Esophagus mucosa (tissue), 1 donor: Measurements from ENCODE around the gene NR1I3. TPM values are rescaled to one million over a fixed set of nuclear protein-coding genes. Genes with fewer than 3 reads are reported as not detected.

Source experiments
- ATAC-seq: fragments of 200-7000 bp; cut with Tn5 transposase; one replicate; pipeline ENCODE4 v1.9.1; 2020
- total RNA-seq: library from RNA; stranded (reverse); gene quantifications from one replicate; pipeline ENCODE4 v1.2.4, GENCODE V29; 2023
- donor health status: DM: yes; HTN: yes; CAD: no.

NR1I3 gene
- total RNA-seq, 1 donor from 2014 or later = not detected

DNA sequence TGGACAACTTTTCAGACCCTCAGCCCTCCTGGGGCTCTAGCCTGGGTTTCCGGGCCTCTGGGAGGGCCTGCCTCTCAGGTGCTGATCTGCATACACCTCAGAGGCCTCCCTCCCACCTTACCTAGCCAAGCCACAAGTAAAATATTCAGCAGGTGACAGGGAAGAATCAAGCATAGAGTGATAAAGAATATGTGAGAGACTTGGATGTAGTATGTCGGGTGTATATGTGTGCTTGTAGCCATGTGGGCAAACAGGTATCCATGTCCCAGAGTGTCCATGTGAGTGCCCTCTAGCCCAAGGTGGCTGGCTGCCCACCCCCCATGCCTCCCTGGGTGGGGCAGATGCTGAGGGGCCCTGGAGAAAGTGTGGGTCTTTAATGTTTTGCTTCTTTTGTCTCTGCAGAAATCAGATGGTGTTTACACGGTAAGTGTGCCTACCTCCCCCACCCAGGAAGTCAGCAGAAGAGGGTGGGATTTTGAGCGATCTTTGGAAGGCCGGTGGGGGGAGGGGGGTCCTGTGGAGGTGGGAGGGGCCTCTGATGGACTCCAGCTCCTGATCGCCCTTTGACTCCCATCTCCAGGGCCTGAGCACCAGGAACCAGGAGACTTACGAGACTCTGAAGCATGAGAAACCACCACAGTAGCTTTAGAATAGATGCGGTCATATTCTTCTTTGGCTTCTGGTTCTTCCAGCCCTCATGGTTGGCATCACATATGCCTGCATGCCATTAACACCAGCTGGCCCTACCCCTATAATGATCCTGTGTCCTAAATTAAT, 19.5 kb downstream of the NR1I3 start:
- no peak for ATAC-seq

DNA sequence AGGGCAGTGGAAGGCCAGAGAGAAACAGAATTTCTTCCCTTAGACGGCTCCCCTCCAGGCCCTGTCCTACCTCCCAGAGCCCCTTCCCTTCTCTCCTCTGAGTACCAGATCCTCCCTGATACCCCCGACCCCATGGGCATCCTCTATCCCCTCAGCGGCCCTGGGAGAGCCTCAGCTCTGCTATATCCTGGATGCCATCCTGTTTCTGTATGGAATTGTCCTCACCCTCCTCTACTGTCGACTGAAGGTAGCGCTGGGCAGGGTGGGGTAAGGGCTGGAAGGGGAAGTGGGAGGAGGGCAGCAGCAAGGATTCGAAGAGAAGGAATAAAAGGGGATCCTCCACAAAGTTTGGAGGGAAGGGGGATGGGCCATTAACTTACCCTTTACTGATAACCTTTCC, 20.2 kb downstream of the NR1I3 start:
- ATAC-seq = peak; percentile 12

DNA sequence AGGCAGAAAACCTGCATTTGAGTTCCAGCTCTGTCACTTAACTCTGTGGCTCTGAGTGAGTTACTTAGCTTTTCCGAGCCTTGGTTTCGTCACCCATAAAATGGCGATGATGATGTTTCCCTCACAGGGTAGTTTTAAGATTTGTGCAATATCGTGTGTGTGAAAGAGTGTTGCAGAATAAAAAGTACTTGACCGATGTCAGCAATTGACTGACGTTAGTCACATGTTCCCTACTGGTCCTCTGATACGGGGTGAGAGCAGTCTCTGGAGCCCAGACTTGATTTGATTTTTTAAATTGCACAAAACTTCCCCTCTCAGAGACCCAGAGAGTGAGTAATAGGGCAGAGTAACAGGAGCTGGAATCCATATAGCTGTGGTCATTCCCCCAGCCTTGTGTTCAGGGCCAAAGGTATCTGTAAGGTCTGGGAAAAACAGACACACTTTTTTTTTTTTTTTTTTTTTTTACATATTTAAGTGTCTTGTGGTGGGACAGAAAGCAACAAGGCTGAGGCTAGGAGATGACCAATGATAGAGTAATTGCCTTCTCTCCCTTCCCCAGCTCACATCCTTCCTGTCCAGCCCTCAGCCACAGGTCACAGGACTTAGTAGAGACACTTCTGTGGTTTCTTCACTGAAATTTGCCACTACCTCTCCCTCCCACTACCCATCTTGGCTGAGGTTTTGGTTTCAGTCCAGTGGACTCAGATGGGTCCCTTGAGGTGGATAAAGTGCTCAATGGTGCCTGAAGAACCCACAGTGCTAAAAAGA, 20.9 kb downstream of the NR1I3 start:
- peak; percentile 16 for ATAC-seq

DNA sequence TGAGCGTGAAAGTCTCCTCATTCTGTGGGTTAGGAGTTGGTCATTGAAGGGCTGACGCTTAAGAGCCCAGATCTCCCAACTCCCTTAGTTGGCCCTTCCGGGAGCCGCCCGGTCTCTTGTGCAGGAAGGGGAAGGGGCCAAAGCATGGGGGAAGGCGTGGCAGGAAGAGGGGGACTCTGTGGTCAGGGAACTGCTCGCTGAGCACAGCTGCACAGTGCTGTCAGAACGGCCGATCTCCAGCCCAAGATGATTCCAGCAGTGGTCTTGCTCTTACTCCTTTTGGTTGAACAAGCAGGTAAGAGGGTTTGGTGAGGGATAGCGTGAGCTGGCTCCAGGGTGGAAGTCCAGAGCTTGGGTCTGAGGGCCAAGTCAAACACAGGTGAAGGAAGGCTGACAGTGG, 22.9 kb downstream of the NR1I3 start, which contains the start of gene FCER1G:
Gene FCER1G (plus strand): TSS at position 220 of the 400 bp plus-strand sequence. CDS start 27 bp downstream, at position 247.
- no peak for ATAC-seq

DNA sequence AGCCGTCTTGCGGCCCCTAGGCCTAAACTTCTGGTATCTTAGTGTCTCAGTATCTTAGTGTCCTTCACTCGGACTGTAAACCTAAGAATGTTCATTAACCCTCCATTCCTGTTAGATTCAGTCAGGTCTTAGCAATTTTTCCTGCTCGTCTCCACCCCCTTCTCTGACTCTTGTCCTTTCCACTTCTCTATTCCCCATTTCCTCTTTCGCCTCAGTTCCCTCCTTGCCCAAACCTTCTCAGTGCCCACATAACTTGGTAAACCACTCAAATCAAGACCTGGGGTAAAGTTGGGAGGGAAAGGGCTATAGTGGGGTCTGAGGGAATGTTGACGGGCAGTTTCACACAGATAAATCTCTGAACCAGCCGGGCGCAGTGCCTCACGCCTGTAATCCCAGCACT, 23.6 kb downstream of the NR1I3 start:
- no peak for ATAC-seq

DNA sequence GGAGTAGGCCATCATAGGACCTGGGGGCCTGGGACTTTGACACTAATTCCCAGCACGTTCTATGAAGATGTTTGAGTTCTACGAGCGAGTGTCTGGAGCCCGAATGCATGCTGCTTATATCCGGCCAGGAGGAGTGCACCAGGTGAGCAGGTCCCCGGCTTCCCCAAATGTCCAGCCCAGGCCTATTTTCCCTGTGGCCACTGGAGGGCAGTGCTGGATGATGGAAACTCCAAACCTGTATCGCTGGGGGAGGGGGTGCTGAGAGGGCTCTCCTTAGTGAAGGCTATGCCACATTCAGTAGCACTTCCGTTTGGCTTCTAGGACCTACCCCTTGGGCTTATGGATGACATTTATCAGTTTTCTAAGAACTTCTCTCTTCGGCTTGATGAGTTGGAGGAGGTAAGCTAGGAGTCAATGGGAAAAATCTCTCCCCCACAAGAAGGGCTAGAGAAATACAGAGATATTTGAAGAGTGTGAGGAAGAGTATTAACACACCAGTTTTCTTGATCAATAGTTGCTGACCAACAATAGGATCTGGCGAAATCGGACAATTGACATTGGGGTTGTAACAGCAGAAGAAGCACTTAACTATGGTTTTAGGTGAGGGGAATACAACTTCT, 28.1 kb downstream of the NR1I3 start:
- peak; percentile 82 for ATAC-seq

DNA sequence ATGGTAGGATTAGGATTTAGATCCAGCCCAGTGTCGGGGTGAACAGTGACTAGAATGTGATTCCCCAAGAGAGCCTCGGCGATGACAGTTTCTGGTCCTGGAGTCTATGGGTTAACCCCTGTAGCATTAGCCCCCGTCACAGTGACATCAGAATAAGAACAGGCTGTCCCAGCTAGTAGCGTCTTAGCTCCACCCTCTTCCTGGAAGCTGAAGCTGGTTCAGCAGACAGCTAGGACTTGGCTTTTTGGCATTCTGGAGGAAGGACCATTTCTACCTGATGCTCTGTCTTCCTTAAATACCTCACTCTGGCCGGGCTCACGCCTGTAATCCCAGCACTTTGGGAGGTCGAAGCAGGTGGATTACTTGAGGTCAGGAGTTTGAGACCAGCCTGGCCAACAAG, 30.8 kb downstream of the NR1I3 start:
- no peak for ATAC-seq

DNA sequence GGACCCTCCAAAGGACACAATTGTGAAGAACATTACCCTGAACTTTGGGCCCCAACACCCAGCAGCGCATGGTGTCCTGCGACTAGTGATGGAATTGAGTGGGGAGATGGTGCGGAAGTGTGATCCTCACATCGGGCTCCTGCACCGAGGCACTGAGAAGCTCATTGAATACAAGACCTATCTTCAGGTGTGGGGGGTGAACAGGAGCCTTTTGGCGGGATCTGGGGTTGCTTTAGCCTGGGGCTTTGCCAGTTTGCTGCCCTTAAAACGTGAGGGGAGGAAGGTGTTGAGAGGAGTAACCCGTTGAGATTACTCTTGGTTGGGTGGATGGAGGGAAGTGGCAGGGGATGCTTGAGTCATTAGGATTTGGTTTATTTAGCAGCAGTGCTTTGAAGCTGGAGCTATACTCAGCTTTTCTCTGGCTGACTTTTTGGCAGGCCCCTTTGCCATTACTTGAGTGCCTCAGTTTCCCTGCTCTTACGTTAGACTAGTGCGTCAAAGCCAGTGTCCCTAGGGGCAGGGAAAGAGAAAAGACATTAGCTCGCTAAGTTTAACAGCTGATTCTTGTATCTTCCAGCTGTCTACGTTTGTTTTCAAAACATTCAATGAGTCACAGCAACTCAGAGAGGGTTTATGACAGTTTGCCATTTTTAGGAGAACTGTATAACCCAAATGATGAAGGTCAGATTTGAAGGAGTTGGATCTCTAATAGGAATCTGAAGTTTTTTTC, 31.4 kb downstream of the NR1I3 start:
- no peak for ATAC-seq

DNA sequence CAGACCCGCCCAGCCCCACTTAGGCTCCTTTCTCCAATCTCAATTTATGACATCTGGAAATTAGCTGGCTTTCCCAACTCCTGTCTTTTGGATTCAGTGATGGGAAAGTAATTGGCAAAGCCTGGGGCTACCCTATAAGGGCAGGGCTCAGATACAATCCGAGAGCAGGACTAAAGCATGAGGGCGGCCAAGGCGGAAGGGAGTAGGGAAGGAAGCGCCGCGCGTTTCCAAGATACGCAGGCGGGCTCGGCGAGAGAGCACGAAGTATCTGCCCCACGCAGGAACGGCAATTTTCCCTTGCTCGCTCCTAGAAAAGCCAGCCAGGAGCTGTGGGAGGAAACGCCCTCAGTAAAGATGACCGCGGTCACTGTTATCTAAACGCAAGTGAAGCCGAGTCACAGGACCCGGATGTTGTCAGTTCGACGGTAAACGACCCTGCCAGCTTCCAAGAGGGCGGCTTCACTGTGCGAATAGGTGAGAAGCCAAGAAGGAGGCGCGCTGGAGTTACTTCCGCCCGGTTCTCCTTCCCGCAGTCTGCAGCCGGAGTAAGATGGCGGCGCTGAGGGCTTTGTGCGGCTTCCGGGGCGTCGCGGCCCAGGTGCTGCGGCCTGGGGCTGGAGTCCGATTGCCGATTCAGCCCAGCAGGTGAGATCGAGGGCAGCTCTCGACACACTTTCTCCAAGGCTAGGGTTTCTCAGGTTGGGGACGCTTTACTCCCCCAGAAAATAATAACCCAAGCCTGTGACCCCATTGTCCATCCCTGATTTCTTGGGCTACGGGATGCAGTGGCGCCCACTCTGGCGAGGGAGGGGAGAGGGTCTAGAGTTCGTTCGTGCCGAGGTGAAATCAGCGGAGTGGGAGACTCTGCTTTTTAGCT, 35.9 kb downstream of the NR1I3 start, which contains the start of gene NDUFS2:
Gene NDUFS2 (plus strand): TSS at position 532 of the 877 bp plus-strand sequence. CDS start 19 bp downstream, at position 551.
- ATAC-seq = peak; percentile 93

DNA sequence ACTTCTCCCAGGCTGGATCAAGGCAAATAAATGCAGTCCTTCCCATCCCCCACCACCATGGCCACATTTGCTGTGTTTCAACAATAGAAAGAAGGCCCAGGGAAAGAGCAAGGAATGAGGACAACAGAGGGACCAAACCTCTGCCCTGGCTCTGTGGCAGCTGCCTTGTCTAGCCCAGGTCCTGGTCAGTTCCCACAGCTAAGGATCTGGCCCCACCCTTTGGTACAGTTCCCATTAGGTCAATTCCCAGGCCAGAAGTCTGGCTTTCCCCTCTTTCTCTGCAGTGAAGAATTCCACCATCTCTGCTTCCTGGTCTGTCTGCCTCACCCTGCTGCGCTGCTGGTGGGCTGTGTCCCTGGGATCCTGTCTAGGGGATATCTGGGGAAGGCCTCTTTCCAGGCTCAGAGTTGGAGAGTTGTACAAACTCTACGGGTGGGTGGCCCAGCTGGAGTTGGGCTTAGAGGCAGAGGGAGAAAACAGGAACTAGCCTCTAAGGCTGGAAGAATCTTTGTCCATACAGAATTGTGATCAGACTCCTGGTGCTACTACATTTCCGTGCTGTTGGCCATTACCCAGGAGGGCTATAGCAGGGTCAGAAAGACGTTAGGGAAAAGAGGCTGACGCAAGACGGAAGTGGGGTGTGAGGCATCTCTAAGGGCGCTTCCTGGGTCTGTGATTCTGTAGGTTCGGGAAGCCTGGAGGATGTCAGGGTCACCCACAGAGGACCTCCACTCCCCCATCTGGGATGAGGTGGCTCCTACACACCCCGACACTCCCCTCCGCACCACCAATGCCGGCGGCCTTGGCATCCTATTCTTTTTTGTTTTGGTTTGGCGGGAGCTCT, 36.8 kb downstream of the NR1I3 start:
- ATAC-seq = peak; percentile 27

DNA sequence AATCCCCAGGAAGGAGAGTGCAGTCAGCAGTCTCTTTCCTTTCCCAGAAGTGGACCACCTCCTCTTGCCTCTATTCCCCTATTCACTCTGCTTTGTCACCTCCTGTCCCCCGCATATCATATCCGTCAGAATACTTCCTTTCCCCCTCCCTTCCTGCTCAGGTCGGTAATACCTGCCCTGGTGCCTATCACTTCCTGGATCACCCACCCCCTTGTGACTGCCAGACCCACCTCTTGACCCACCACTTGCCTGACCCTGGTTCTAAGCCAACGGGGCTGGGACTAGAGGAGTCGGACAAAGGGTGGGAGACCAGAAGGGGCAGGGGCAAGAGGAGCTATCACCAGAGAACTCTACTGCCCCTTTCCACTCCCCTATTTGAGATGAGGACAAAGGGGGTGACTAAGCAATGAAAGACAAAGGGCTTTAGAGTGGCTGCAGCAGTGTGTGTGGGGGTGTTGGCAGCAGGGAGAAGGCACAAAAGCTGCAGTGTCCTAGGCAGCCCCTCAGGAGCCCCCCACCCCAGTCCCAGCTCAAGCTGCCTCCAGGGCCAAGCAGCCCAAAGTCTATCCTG, 37.5 kb downstream of the NR1I3 start:
- no peak for ATAC-seq

DNA sequence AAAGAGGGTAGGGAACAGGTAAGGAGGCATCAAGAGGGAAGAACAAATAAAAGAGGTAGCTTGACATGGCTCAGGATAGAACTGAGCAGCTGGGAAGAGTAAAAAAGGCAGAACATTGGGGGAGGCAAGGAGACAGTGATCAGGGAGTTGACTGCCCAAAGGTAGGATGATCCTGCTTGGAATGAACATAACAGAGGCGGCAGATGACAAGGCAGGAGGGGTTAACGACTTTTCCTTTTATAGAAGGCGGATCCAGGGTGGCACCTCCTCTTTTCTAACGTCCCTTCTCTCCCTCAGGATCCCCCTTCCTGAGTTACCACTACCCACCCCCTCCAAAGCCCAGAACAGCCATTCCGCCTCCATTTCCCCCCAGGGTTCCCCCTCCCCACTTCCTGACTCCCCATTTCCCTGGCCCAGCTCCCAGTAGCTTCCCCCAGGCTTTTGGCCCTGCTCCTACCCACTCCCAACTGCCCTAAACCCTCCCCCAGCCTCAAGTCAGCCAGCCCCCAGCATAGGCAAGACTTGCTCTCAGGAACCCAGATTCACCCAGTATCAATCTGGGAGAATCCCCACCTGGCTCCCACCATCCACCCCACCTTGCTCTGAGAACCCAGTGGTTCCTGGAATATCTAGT, 38.4 kb downstream of the NR1I3 start:
- ATAC-seq = no peak

DNA sequence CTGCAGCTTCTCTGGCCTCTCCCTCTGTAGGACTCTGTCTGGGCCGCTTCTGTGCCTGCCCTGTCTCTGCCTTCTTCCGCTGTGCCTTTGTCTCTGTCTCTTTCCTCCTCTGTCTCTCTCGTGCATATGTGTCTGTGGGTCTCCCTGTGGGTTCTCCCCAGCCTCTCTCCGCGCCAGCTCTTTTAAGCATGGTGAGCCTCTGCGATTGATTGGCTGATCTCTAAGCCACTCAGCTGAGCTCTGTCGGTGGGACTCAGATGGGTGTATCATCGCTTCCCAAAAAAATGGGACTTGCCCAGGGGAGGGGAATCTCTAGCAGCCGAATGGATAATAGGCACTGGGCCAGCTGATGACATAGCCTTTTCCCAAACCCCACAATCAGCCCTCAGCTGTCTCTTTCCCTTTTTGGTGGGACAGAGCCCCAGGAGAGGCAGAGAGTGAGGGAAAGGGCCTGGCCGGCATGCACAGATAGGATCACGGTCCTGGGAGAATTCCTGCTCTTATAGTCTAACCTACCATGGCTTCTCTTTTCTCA, 39.0 kb downstream of the NR1I3 start, which contains the start of gene ADAMTS4:
Gene ADAMTS4 (minus strand): TSS at position 158 of the 535 bp plus-strand sequence. CDS start 427 bp downstream, outside the sequence.
- ATAC-seq = no peak

DNA sequence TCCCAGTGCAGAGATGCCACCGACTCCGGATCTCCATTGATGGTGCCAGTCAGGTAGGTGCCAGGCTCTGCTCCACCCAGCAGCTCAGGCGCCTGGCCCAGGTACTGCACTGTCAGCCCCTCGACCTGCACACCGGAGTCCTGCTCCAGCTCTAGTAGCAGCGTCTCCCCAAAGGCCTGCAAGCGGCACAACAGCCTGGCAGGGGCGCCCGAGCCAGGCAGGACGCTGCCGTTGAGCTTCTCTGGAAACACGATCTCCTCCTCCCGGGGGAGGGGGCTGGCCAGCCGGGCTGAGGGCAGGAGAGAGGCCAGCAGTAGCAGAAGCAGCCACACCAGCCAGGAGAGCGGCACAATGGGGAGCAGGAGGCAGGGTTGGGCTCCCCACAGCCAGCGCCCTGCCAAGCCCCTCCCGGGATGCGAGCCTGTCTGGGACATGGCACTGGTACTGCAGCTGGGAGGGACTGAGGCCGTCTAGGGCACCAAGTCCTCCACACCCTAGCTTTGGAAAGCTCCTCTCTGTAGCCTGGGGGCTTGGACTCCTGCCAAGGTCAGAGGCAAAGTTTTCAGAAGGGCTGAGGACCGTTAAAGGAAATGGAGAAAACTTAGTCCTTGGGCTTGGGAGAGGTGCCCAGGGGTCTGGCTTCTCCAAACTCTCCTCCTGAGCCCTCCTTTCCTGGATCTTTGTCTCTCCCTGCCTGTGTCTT, 39.7 kb downstream of the NR1I3 start:
- ATAC-seq = peak; percentile 70

DNA sequence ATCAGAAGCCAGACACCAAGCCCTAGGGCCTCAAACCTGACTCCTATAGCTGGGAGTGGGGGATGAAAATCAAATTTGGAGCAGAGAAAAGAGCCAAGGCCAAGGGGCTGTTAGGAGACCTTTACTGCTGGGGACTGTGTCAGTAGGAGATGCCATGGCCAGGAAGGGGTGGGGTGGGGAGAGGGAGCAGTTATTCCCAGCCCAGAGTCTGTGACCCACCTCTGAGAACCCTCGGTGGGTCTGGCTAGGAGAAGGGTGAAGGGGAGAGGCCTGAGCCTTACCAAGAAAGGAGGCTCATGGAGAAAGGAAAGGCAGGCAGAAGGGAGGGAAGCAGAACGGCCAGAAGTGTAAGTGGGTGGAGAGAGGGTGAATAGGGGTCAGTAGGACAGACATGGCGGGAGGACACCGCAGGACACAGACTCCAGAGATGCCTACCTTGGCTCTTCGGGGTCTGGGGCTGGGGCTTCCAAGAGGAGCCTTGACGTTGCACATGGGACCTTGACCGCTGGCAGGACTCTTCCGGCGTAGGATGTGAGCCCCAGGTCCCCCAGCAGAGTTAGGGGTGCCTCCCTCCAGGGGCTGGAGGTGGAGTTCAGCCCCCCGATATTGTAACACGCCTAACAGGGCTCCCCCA, 40.3 kb downstream of the NR1I3 start:
- no peak for ATAC-seq

DNA sequence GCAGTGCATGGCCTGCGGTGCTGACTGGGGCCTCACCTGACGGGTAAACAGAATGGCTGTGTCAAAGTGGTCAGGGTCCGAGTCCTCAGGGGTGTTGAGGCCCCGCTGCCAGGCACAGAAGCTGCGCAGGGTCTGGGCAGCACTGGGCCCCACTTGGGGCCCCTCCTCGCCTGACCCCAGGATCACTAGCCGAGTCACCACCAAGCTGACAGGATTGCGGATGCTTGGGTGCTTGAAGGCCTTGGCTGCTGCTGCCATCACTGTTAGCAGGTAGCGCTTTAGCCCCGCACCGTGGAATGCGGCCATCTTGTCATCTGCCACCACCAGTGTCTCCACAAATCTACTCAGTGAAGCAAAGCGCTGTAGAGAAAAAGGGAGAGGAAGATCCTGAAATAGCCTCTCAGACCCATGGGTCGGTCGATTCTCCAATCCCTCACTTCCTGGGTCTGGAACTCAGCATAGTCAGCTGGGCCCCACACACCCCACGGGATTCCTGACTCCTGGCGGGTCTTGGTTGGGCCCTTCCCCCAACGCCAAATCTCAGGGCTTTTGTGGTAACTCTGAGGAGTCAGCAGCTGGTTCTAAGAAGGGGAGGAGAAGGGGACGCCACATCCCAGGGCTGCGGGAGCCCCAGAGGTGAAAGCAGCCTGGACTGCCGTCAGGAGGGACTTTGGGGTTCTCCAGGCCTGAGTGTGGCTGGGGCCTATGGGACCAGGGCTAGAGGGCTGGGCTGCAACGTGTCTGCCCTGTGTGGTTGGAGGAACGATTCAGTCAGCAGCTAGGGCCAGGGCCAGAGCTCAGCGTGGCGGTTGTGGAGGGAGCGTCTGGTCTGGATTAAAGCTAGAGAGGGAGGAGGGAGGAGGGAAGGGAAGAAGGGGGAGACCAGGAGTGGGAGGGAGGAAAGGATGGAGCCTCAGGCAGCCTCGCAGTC, 41.2 kb downstream of the NR1I3 start:
- no peak for ATAC-seq

DNA sequence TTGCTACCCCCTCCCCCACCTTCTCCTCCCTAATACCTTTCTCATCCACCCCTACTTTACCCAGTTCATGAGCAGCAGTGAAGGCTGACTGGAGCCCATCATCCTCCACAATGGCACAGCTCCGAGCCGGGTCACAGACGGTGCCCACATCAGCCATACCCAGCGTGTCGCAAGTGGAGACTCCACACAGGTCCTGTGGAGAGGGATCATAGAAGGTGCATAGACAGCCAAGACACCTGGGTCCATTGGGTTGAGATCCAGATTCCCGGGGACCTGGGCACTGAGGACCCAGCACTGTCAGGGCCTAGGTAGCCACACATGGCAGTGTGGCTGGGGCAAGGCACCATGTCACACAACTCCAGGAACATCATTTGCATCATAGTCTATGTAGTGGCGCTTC, 41.9 kb downstream of the NR1I3 start:
- ATAC-seq = no peak
